Measurements from ENCODE around the gene PRKX. TPM values are rescaled to one million over a fixed set of nuclear protein-coding genes. Genes with fewer than 3 reads are reported as not detected.
"Not testable (repeated sequence)": the region's sequence is repeated elsewhere in the genome, so short reads cannot be mapped to it uniquely, and the experiment has no call there.

PRKX gene
- polyA plus RNA-seq, 3 donors: 12.2 to 15.3 (median 14.1) TPM

DNA sequence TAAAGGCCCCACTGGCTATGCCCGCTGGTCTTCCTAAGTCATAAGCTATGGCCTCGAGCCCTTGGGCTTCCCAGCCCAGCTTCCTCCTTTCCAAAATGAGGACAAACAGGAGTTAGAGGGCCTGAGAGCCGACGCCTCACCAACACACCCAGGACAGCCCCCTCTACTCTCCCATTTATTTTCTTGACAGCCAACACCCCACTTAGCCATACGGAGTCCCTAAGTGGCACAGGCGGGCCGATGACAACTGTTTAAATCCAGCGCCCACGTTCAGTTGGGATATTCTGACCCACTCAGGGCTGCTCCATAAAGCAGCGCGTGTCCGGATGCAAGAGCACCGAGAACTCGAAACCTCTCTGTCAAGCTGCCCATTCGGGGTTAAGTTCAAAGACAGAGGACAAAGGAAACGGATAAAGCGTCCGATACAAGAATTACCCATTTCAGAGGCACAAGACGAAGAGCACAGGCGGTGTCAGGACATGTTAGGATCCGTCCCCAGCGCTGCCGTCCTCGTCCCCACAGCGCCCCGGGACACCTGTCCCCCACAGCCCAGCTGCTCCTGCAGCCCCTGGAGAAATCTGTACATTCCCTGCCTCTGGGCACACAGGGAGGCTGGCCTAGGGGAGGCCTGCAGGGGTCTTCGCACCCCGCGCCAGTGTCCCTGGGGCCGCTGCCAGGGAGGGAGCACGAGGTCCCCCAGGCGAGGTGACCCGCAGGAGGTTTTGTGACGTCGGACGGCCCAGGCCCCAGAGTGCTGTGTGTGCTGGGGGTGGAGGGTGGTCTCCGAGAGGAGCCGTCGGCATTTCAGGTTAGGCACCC lies 1.2 kb downstream of the PRKX start:
- DNase-seq (ENCODE audit: low read depth in 3 of 3, low spot score in 2 of 3): no peak

DNA sequence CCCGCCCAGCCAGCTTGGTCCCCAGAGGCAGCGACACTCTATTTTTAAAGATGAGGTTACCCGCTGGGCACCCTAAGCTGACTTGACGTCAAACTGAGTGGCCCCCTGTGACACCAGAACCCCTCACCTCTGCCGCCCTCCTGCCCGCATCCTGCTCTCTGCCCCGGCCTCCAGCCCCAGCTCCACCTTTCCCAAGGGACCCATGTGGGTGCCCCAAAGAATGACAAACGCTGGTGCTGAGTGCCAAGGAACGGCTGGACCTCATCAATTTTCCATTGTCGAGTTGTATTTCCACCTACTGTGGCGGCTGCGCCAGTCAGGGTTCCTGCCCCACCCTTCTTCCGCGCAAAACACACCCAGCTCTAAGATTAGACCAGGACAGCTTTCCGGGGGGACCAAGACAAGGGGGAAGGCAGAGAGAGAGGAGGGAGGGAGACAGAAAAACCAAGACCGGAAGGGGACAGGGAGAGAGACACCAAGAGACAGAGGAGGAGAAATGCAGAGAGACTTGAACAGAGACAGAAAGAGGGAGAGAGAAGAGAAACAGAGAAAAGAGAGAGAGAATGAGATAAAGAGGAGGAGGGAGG lies 2.0 kb downstream of the PRKX start:
- DNase-seq (ENCODE audit: low read depth in 3 of 3, low spot score in 2 of 3): no peak

DNA sequence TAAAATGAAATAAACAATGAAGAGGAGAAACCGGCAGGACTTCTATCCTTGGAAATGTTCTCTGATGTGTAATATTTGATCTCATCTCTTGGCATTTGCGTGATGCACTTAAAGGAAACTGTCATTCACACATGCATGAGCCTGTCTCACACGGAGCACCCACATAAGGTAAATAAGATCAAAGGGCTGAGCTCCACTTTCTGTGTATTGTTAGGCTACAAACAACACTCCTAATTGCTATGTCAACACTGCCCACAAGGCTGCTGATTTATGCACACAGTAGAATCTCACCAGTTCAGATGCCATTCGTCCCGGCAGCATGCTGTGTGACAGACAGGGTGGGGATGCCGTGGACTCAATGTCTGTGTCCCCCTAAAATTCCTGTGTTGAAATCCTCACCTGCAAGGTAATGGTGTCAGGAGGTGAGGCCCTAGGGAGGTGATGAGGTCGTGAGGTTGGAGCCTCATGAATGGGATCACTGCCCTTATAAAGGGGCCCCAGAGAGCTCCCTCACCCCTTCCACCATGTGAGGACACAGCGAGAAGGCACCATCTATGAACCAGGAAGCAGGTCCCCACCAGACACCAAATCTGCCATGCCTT lies 5.7 kb downstream of the PRKX start:
- not testable (repeated sequence) for DNase-seq (ENCODE audit: low read depth in 3 of 3, low spot score in 2 of 3)

DNA sequence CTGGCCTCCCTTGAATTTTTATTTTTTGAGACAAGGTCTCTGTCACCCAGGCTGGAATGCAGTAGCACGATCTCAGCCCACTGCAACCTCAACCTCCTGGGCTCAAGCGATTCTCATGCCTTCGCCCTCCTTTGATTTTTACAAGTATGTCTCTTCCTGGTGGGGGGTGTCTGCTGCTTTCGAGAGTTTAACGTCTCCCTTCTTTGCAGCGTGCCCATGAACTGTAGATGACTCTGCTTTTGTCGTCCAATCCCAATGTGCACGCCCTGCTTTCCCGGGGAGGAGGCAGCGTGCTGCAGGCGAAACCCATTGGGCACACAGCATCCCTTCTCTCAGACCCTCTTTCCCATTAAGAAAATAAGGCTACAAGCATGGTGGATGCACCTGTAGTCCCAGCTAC lies 7.0 kb downstream of the PRKX start:
- no peak for DNase-seq (ENCODE audit: low read depth in 3 of 3, low spot score in 2 of 3)

DNA sequence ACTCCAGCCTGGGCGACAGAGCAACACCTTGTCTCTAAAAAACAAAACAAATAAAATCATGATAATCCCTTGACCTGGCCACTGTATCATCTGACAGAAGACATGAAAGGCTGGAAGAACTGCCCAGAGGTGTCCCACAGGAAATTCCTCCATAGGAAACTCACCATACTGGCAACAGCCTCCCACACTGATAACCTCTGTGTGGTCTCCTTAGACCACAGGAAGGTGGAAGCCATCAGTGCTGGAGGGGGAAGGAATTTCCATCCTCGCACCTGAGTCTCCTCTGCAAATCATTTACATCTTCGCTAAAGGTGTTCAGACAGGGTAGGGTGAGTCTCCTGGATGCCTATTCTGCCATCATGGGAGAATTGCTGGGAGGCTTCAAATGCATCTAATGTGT lies 10.2 kb downstream of the PRKX start:
- not testable (repeated sequence) for DNase-seq (ENCODE audit: low read depth in 3 of 3, low spot score in 2 of 3)

GRCh38 chrX:3702095-3702494 lies 11.4 kb downstream of the PRKX start:
- not testable (repeated sequence) for DNase-seq (ENCODE audit: low read depth in 3 of 3, low spot score in 2 of 3)

DNA sequence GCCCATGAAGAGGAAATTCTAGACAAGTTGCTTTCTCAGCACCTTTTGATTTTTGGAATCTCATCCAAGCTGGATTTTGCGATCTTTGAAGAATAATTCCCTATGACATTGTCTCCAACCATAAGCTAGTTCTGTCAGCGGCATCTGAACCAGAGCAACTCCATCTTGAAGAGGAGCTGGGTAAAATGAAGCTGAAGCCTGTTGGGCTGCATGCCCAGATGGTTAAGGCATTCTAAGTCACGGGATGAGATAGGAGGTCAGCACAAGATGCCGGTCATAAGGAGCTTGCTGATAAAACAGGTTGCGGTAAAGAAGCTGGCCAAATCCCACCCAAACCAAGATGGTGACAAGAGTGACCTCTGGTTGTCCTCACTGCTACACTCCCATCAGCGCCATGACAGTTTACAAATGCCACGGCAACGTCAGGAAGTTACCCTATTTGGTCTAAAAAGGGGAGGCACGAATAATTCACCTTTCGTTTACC lies 12.0 kb downstream of the PRKX start:
- not testable (repeated sequence) for DNase-seq (ENCODE audit: low read depth in 3 of 3, low spot score in 2 of 3)

- no peak for DNase-seq (ENCODE audit: low read depth in 3 of 3, low spot score in 2 of 3)
These were observed 13.5 kb downstream of the PRKX start for GRCh38 chrX:3699821-3700381.

GRCh38 chrX:3697701-3698279 lies 15.7 kb downstream of the PRKX start:
- DNase-seq (ENCODE audit: low read depth in 3 of 3, low spot score in 2 of 3): no peak

- no peak for DNase-seq (ENCODE audit: low read depth in 3 of 3, low spot score in 2 of 3)
These were observed 16.2 kb downstream of the PRKX start for GRCh38 chrX:3697220-3697684.

- DNase-seq (ENCODE audit: low read depth in 3 of 3, low spot score in 2 of 3): no peak
These were observed 17.9 kb downstream of the PRKX start for GRCh38 chrX:3695536-3695935.

GRCh38 chrX:3690140-3690539 lies 23.3 kb downstream of the PRKX start:
- no peak for DNase-seq (ENCODE audit: low read depth in 3 of 3, low spot score in 2 of 3)

DNA sequence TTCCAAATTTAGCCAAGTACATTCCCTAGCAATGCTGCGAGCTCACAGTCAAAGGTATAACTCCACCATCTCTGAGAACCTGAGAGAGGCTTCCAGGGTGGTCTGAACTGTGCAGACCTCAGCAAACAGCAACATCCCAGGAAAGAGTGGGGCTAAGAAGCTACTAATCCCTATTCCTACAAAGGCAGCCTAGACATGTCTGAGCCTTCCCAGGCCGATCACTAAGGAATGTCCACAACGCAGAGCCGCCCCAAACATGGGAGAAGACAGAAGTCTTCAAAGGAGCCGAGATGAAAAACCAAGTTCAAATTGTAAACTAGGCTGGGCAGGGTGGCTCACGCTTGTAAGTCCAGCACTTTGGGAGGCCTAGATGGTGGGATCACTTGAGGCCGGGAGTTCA lies 30.2 kb downstream of the PRKX start:
- not testable (repeated sequence) for DNase-seq (ENCODE audit: low read depth in 3 of 3, low spot score in 2 of 3)

DNA sequence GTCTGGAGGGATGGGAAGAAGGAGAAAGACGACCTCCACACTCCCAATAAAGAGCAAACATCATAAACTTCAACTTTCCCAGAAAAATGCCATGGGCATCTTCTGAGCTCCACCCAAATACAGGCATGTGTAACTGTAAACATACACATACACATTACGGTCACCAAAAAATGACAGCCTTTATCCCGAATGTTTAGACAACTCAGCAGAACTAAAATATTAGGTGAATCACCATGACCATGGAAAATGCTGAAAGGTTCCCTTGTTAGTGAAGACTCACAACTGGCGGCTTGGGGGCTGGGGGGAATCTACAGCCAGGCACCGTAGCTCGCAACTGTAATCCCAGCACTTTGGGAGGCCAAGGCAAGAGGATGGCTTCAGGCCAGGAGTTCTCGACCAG lies 33.0 kb downstream of the PRKX start:
- DNase-seq (ENCODE audit: low read depth in 3 of 3, low spot score in 2 of 3): no peak

GRCh38 chrX:3679669-3680068 lies 33.8 kb downstream of the PRKX start:
- DNase-seq (ENCODE audit: low read depth in 3 of 3, low spot score in 2 of 3): no peak

DNA sequence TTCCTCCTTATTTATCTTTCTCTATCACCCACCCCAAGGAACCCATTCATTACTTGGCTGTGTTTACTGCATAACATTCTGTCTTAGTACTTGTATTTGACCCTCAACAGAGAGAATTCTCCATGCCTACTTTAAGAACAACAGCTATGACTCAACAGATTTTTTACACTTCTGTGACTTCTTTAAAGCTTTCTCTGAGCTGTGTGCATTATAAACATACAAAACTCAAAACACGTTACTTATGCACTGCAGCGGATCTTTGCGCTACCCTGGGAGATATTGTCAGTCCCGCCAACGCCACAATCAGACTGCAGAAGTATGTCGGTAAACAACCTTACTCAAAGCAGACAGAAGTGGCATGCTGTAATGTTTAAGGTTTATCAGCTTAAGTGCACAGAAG lies 35.1 kb downstream of the PRKX start:
- no peak for DNase-seq (ENCODE audit: low read depth in 3 of 3, low spot score in 2 of 3)

DNA sequence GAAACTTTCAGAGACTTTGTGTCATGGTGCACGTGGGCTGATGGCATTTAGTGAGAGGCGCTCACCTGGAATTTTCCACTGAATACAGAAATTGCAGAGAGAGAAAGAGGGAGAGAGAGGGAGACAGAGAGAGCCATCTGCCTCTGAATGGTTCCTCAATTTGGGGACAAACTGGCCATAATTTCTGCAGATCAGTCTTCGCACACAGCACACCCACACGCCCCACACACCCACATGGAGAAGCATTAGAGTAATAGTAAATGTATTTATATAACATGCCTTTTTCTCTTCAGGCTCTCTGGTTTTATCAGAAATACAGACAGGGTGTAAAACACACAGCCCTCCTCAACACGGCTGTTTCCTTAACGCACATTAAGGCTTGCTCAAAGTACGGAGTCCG lies 38.6 kb downstream of the PRKX start:
- DNase-seq (ENCODE audit: low read depth in 3 of 3, low spot score in 2 of 3): no peak

GRCh38 chrX:3669841-3670475 lies 43.5 kb downstream of the PRKX start:
- DNase-seq (ENCODE audit: low read depth in 3 of 3, low spot score in 2 of 3): no peak

DNA sequence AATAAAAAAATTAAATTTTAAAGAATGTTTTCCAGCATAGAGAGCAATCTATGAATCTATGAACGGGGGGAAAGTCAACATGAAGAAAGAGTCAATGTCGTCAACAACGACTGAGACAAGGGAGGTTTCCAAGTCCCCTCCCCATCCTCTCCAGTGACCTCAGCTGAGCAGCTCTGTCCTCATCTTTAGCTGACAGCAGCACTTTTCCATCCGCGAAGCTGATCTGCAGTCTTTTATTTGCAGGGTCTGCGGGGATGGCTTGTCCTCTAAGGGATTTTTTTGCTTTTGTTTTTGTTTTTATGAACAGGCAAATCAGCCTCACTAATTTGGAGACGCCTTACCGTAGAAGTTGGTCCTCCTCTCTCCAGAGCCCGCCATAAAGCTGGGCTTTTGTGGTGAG lies 46.5 kb downstream of the PRKX start:
- no peak for DNase-seq (ENCODE audit: low read depth in 3 of 3, low spot score in 2 of 3)

GRCh38 chrX:3664921-3665320 lies 48.5 kb downstream of the PRKX start:
- no peak for DNase-seq (ENCODE audit: low read depth in 3 of 3, low spot score in 2 of 3)

Measured in right renal cortex interstitium (tissue), 3 donors.